NCI-H1694 (cell line): Measurements from ENCODE around the gene SND1.

Experiments
- DNase-seq: peaks from one replicate; lab custom pipeline; 2025; lab: John Stamatoyannopoulos, UW

The SND1 gene

GRCh38 chr7:128041203-128041602 lies 389.2 kb downstream of the SND1 start:
- DNase-seq = no peak

GRCh38 chr7:128042012-128042411 lies 390.0 kb downstream of the SND1 start:
- DNase-seq = no peak

- no peak for DNase-seq
These were observed 392.1 kb downstream of the SND1 start for GRCh38 chr7:128044064-128044463.

GRCh38 chr7:128045158-128045557 lies 393.2 kb downstream of the SND1 start:
- no peak for DNase-seq

- DNase-seq = no peak
These were observed 393.8 kb downstream of the SND1 start for GRCh38 chr7:128045766-128046165.

- no peak for DNase-seq
These were observed 400.4 kb downstream of the SND1 start for GRCh38 chr7:128052404-128052803.

- DNase-seq = peak; percentile 57
These were observed 401.0 kb downstream of the SND1 start for GRCh38 chr7:128053023-128053422.

GRCh38 chr7:128053991-128054390 lies 402.0 kb downstream of the SND1 start:
- DNase-seq = no peak

GRCh38 chr7:128054511-128054910 lies 402.5 kb downstream of the SND1 start:
- no peak for DNase-seq

- no peak for DNase-seq
These were observed 403.6 kb downstream of the SND1 start for GRCh38 chr7:128055637-128056036.

GRCh38 chr7:128056901-128057300 lies 404.9 kb downstream of the SND1 start:
- no peak for DNase-seq

- no peak for DNase-seq
These were observed 405.9 kb downstream of the SND1 start for GRCh38 chr7:128057909-128058308.

GRCh38 chr7:128059143-128059988 lies 407.4 kb downstream of the SND1 start:
- no peak for DNase-seq

GRCh38 chr7:128060018-128060417 lies 408.0 kb downstream of the SND1 start:
- no peak for DNase-seq

GRCh38 chr7:128063088-128063487 lies 411.1 kb downstream of the SND1 start:
- no peak for DNase-seq

GRCh38 chr7:128065872-128066271 lies 413.9 kb downstream of the SND1 start:
- DNase-seq = no peak

- DNase-seq = no peak
These were observed 414.4 kb downstream of the SND1 start for GRCh38 chr7:128066395-128066794.

GRCh38 chr7:128066858-128067257 lies 414.9 kb downstream of the SND1 start:
- DNase-seq = no peak

- no peak for DNase-seq
These were observed 416.0 kb downstream of the SND1 start for GRCh38 chr7:128067983-128068382.

GRCh38 chr7:128068785-128069184 lies 416.8 kb downstream of the SND1 start:
- DNase-seq = no peak

- DNase-seq = no peak
These were observed 417.7 kb downstream of the SND1 start for GRCh38 chr7:128069373-128070364.

- DNase-seq = no peak
These were observed 419.4 kb downstream of the SND1 start for GRCh38 chr7:128071376-128071775.

GRCh38 chr7:128071801-128072200 lies 419.8 kb downstream of the SND1 start:
- no peak for DNase-seq
